Measurements from ENCODE around the gene BPIFB2. TPM values are rescaled to one million over a fixed set of nuclear protein-coding genes. Genes with fewer than 3 reads are reported as not detected.

Gene BPIFB2
- polyA plus RNA-seq, 1 donor (not counting 4 experiments of a cell fraction or from before 2014, with no cell fraction given): not detected

DNA sequence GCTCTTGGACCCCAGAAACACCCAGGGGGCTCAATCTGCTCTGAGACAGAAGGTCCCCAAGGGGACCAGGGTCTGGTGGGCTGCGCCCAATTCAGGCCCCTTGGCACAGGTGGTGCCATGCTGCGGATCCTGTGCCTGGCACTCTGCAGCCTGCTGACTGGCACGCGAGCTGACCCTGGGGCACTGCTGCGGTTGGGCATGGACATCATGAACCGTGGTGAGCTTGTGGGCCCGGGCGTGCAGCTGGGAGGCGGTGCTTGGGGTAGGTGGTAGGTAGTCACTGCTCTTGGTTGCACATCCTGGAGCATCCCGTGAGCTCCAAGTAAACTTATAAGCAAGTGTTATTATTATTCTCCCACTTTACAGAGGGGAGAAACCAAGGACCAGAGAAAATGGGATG, 24.0 kb downstream of the BPIFB2 start, which contains the start of gene BPIFB6:
Gene BPIFB6 (plus strand): TSS at position 118 of the 400 bp plus-strand sequence. CDS start 0 bp downstream, at position 118.
- no peaks in the 10 kb centered on the region for H3K4me1 ChIP-seq (ENCODE audit: control insufficient read depth, extremely low read depth, insufficient read depth, low read length)
- H3K4me2 ChIP-seq (ENCODE audit: control insufficient read depth, extremely low read depth, insufficient read depth, low read depth, low read length): no peak within 1 kb of the TSS
- DNase-seq (ENCODE audit: low read depth, low spot score) (no peak), FAIRE-seq (no peak)
- no peaks in the 10 kb centered on the region for H3K79me2 ChIP-seq (ENCODE audit: control insufficient read depth, insufficient read depth, low read length)
- no peak within 1 kb of the TSS for H3K27ac ChIP-seq (ENCODE audit: control insufficient read depth, insufficient read depth, low read length)
- no peaks in the 10 kb centered on the region for H3K9me3 ChIP-seq (ENCODE audit: control insufficient read depth, low read depth, low read length)
- no peaks in the 10 kb centered on the region for H4K20me1 ChIP-seq (ENCODE audit: control insufficient read depth, extremely low read depth, insufficient read depth, low read length)
- dilution Hi-C loops (cut with MboI; ENCODE audit: extremely low pct_ligation_motif_present, low sequenced_read_pairs): no loop called here
- no peaks in the 10 kb centered on the region for H3K9me1 ChIP-seq (ENCODE audit: control insufficient read depth, extremely low read depth, insufficient read depth, low read length)
- H3K4me3 ChIP-seq (ENCODE audit: control insufficient read depth in 2 of 3, extremely low read depth in 1 of 3, insufficient read depth in 2 of 3, low read depth in 1 of 3, low read length in 3 of 3): no peak within 1 kb of the TSS
- H3K27me3 ChIP-seq (ENCODE audit: control insufficient read depth, extremely low read depth, insufficient read depth, low read length): no peaks in the 10 kb centered on the region
- TF ChIP-seq EZH2 (IDR thresholded peaks at IDR 0.05; ENCODE audit: low read length): no peak
- no peak within 1 kb of the TSS for H2AFZ ChIP-seq (ENCODE audit: control insufficient read depth, low read length)
- H3K9ac ChIP-seq (ENCODE audit: control insufficient read depth, extremely low read depth, insufficient read depth, low read length): no peak within 1 kb of the TSS
- no peaks in the 10 kb centered on the region for H3K36me3 ChIP-seq (ENCODE audit: control insufficient read depth in 2 of 2, extremely low read depth in 1 of 2, insufficient read depth in 2 of 2, low read length in 2 of 2)

DNA sequence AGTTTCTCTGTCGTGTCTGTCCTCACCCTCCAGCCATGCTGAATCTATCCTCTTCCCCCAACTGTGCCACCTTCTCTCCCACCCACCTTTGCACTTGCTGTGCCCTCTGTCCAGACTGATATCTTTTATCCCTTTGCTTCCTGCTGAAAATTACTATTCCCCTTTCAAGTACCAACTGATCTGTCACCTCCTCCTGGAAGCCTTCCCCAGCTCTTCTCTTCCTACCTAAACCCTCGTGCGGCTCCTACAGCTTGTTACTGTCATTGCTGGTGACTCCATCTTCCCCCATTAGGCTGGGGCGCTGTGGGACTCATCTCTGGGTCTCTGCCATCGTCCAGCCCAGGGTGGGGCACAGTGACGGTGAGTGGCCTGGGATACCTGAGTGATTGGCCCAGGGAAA, 25.1 kb downstream of the BPIFB2 start:
- Histone ChIP-seq H2AFZ (ENCODE audit: control insufficient read depth, low read length) (no peak overlapping the region), H3K36me3 (ENCODE audit: control insufficient read depth in 2 of 2, extremely low read depth in 1 of 2, insufficient read depth in 2 of 2, low read length in 2 of 2) (no peaks in the 10 kb centered on the region), H4K20me1 (ENCODE audit: control insufficient read depth, extremely low read depth, insufficient read depth, low read length) (no peaks in the 10 kb centered on the region), H3K27ac (ENCODE audit: control insufficient read depth, insufficient read depth, low read length) (no peak overlapping the region), H3K4me2 (ENCODE audit: control insufficient read depth, extremely low read depth, insufficient read depth, low read depth, low read length) (no peak overlapping the region), H3K9me1 (ENCODE audit: control insufficient read depth, extremely low read depth, insufficient read depth, low read length) (no peaks in the 10 kb centered on the region), H3K9ac (ENCODE audit: control insufficient read depth, extremely low read depth, insufficient read depth, low read length) (no peak overlapping the region), H3K79me2 (ENCODE audit: control insufficient read depth, insufficient read depth, low read length) (no peaks in the 10 kb centered on the region), H3K4me3 (ENCODE audit: control insufficient read depth in 2 of 3, extremely low read depth in 1 of 3, insufficient read depth in 2 of 3, low read depth in 1 of 3, low read length in 3 of 3) (no peak overlapping the region), H3K4me1 (ENCODE audit: control insufficient read depth, extremely low read depth, insufficient read depth, low read length) (no peaks in the 10 kb centered on the region), H3K9me3 (ENCODE audit: control insufficient read depth, low read depth, low read length) (no peaks in the 10 kb centered on the region), H3K27me3 (ENCODE audit: control insufficient read depth, extremely low read depth, insufficient read depth, low read length) (no peaks in the 10 kb centered on the region)
- no peak for TF ChIP-seq EZH2 (IDR thresholded peaks at IDR 0.05; ENCODE audit: low read length)
- TF ChIP-seq, protein P1, sequence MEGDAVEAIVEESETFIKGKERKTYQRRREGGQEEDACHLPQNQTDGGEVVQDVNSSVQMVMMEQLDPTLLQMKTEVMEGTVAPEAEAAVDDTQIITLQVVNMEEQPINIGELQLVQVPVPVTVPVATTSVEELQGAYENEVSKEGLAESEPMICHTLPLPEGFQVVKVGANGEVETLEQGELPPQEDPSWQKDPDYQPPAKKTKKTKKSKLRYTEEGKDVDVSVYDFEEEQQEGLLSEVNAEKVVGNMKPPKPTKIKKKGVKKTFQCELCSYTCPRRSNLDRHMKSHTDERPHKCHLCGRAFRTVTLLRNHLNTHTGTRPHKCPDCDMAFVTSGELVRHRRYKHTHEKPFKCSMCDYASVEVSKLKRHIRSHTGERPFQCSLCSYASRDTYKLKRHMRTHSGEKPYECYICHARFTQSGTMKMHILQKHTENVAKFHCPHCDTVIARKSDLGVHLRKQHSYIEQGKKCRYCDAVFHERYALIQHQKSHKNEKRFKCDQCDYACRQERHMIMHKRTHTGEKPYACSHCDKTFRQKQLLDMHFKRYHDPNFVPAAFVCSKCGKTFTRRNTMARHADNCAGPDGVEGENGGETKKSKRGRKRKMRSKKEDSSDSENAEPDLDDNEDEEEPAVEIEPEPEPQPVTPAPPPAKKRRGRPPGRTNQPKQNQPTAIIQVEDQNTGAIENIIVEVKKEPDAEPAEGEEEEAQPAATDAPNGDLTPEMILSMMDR (optimal IDR thresholded peaks at IDR 0.05 in 1 of 3, IDR thresholded peaks at IDR 0.05 in 1 of 3, conservative IDR thresholded peaks at IDR 0.05 in 1 of 3; ENCODE audit: extremely low read depth in 1 of 3, insufficient read depth in 2 of 3, low read length in 3 of 3): no peak
- DNase-seq (ENCODE audit: low read depth, low spot score) (no peak), FAIRE-seq (no peak)
- dilution Hi-C loops (cut with MboI; ENCODE audit: extremely low pct_ligation_motif_present, low sequenced_read_pairs): no loop called here

DNA sequence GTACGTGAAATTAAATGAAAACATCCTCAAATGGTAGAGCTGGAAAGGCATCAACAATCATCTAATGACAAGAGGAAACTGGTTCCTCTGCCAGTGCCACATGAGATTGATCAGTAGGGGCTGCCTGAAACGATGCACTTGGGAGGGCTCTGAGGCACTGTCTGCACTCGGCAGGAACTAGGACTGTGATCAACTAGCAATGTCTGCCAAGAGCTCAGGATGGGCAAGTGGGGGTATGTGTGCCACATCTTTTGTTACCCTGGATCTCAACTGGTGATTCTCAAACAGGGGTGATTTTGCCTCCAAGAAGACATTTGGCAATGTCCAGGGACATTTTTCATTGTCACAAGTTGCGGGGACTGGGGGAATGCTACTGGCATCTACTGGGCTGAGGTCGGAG, 25.9 kb downstream of the BPIFB2 start:
- no peaks in the 10 kb centered on the region for H3K27me3 ChIP-seq (ENCODE audit: control insufficient read depth, extremely low read depth, insufficient read depth, low read length)
- H3K4me1 ChIP-seq (ENCODE audit: control insufficient read depth, extremely low read depth, insufficient read depth, low read length): no peaks in the 10 kb centered on the region
- H4K20me1 ChIP-seq (ENCODE audit: control insufficient read depth, extremely low read depth, insufficient read depth, low read length): no peaks in the 10 kb centered on the region
- no peaks in the 10 kb centered on the region for H3K9me1 ChIP-seq (ENCODE audit: control insufficient read depth, extremely low read depth, insufficient read depth, low read length)
- H3K4me3 ChIP-seq (ENCODE audit: control insufficient read depth in 2 of 3, extremely low read depth in 1 of 3, insufficient read depth in 2 of 3, low read depth in 1 of 3, low read length in 3 of 3): no peak overlapping the region
- H3K9ac ChIP-seq (ENCODE audit: control insufficient read depth, extremely low read depth, insufficient read depth, low read length): no peak overlapping the region
- no peaks in the 10 kb centered on the region for H3K36me3 ChIP-seq (ENCODE audit: control insufficient read depth in 2 of 2, extremely low read depth in 1 of 2, insufficient read depth in 2 of 2, low read length in 2 of 2)
- no peaks in the 10 kb centered on the region for H3K79me2 ChIP-seq (ENCODE audit: control insufficient read depth, insufficient read depth, low read length)
- TF ChIP-seq, protein P1 (optimal IDR thresholded peaks at IDR 0.05 in 1 of 3, IDR thresholded peaks at IDR 0.05 in 1 of 3, conservative IDR thresholded peaks at IDR 0.05 in 1 of 3; ENCODE audit: extremely low read depth in 1 of 3, insufficient read depth in 2 of 3, low read length in 3 of 3): no peak
- TF ChIP-seq EZH2 (IDR thresholded peaks at IDR 0.05; ENCODE audit: low read length): no peak
- H3K9me3 ChIP-seq (ENCODE audit: control insufficient read depth, low read depth, low read length): no peaks in the 10 kb centered on the region
- H3K27ac ChIP-seq (ENCODE audit: control insufficient read depth, insufficient read depth, low read length): no peak overlapping the region
- dilution Hi-C loops (cut with MboI; ENCODE audit: extremely low pct_ligation_motif_present, low sequenced_read_pairs): no loop called here
- FAIRE-seq (no peak), DNase-seq (ENCODE audit: low read depth, low spot score) (no peak)
- no peak overlapping the region for H3K4me2 ChIP-seq (ENCODE audit: control insufficient read depth, extremely low read depth, insufficient read depth, low read depth, low read length)
- H2AFZ ChIP-seq (ENCODE audit: control insufficient read depth, low read length): no peak overlapping the region

Measured in keratinocyte (primary cell).